GM23338 (cell line): Measurements from ENCODE around the gene ATOSA. TPM values are rescaled to one million over a fixed set of nuclear protein-coding genes. Genes with fewer than 3 reads are reported as not detected.

Source experiments
- CREB1 ChIP-seq: fragments of 250-450 bp; sonication (Bioruptor Pico); IDR thresholded peaks from 2 replicates; pipeline ENCODE4 v1.5.0; 2020; ENCODE audit warnings: low read depth, mild to moderate bottlenecking, moderate library complexity
- EZH2 ChIP-seq: fragments of 200-600 bp; sonication (generic); IDR thresholded peaks from one replicate; pipeline ENCODE4 v1.8.0; 2017; ENCODE audit warnings: antibody characterized with exemption, mild to moderate bottlenecking, low read depth; ENCODE audit not compliant: unreplicated experiment
- JUNB ChIP-seq: IDR thresholded peaks from one replicate; pipeline ENCODE4 v1.6.1; 2016; ENCODE audit warnings: antibody characterized with exemption; ENCODE audit not compliant: unreplicated experiment
- POLR2AphosphoS5 ChIP-seq: IDR thresholded peaks from 2 replicates; pipeline ENCODE4 v1.6.1; 2016; ENCODE audit warnings: antibody characterized with exemption, low read depth
- STAT1 ChIP-seq: IDR thresholded peaks from one replicate; pipeline ENCODE4 v1.6.1; 2016; ENCODE audit warnings: antibody characterized with exemption; ENCODE audit not compliant: unreplicated experiment
- ZNF114 ChIP-seq: fragments of 250-450 bp; sonication (Bioruptor Pico); IDR thresholded peaks from 2 replicates; pipeline ENCODE4 v1.5.0; 2020; ENCODE audit warnings: mild to moderate bottlenecking, moderate library complexity
- ZNF331 ChIP-seq: fragments of 250-450 bp; sonication (Bioruptor Pico); IDR thresholded peaks from 2 replicates; pipeline ENCODE4 v1.5.0; 2020; ENCODE audit warnings: low read depth, mild to moderate bottlenecking, moderate library complexity
- ZNF462 ChIP-seq: fragments of 250-450 bp; sonication (Bioruptor Pico); IDR thresholded peaks from 2 replicates; pipeline ENCODE4 v1.5.0; 2020; ENCODE audit warnings: mild to moderate bottlenecking, moderate library complexity
- polyA plus RNA-seq: library from polyadenylated mRNA; unstranded; fragments of >200 nt; fragmentation: Nextera tagmentation; extraction: Ambion mirVana; gene quantifications from 2 replicates; pipeline ENCODE4 v1.2.1, GENCODE V29; 2016
- total RNA-seq: library from RNA; depleted of rRNA; stranded (reverse); fragments of >200 nt; shearing (Covaris generic); gene quantifications from 2 replicates; pipeline ENCODE4 v1.2.3, GENCODE V29; 2014
- TF ChIP-seq, protein P1 (sequence below): IDR thresholded peaks from one replicate; pipeline ENCODE4 v1.6.1; 2018; ENCODE audit warnings: antibody characterized with exemption; ENCODE audit not compliant: unreplicated experiment
- TF ChIP-seq, protein P2 (sequence below): IDR thresholded peaks from 2 replicates; pipeline ENCODE4 v1.6.1; 2016; ENCODE audit warnings: antibody characterized with exemption

The ATOSA gene
- total and polyA plus RNA-seq, 2 experiments from 2014 or later, result 6.2 to 14.0 TPM

DNA sequence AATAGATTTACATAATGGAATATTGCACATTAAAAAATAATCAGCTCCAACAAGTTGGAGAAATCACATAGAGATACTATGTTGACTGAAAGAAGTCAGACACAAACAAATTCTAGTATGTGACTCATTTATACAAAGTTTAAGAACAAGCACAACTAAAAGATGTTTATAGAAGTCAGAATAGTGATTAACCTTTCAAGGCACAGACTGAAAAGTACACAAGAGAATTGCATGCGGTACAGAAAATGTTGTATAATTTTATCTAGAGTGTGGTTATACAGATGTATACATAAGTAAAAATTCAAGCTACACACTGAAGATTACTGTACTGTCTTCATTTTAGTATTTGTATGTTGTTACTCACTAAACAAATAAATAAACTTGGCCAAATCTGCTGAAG lies 19.3 kb upstream of the ATOSA start (continued):
- no peak for TF ChIP-seq ZNF462
- TF ChIP-seq, protein P1, sequence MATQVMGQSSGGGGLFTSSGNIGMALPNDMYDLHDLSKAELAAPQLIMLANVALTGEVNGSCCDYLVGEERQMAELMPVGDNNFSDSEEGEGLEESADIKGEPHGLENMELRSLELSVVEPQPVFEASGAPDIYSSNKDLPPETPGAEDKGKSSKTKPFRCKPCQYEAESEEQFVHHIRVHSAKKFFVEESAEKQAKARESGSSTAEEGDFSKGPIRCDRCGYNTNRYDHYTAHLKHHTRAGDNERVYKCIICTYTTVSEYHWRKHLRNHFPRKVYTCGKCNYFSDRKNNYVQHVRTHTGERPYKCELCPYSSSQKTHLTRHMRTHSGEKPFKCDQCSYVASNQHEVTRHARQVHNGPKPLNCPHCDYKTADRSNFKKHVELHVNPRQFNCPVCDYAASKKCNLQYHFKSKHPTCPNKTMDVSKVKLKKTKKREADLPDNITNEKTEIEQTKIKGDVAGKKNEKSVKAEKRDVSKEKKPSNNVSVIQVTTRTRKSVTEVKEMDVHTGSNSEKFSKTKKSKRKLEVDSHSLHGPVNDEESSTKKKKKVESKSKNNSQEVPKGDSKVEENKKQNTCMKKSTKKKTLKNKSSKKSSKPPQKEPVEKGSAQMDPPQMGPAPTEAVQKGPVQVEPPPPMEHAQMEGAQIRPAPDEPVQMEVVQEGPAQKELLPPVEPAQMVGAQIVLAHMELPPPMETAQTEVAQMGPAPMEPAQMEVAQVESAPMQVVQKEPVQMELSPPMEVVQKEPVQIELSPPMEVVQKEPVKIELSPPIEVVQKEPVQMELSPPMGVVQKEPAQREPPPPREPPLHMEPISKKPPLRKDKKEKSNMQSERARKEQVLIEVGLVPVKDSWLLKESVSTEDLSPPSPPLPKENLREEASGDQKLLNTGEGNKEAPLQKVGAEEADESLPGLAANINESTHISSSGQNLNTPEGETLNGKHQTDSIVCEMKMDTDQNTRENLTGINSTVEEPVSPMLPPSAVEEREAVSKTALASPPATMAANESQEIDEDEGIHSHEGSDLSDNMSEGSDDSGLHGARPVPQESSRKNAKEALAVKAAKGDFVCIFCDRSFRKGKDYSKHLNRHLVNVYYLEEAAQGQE, result no peak
- TF ChIP-seq CREB1 (CRISPR knock-in tag), result no peak
- no peak for TF ChIP-seq ZNF114
- no peak for TF ChIP-seq JUNB
- TF ChIP-seq STAT1, result no peak
- no peak for TF ChIP-seq EZH2
- no peak for TF ChIP-seq ZNF331 (CRISPR knock-in tag)
- TF ChIP-seq, protein P2, sequence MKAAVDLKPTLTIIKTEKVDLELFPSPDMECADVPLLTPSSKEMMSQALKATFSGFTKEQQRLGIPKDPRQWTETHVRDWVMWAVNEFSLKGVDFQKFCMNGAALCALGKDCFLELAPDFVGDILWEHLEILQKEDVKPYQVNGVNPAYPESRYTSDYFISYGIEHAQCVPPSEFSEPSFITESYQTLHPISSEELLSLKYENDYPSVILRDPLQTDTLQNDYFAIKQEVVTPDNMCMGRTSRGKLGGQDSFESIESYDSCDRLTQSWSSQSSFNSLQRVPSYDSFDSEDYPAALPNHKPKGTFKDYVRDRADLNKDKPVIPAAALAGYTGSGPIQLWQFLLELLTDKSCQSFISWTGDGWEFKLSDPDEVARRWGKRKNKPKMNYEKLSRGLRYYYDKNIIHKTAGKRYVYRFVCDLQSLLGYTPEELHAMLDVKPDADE, result no peak
- TF ChIP-seq POLR2AphosphoS5, result no peak
